HG02759 (cell line): ENCODE measurements around the gene C4orf36.

ENCODE experiments used
- ATAC-seq: cut with Tn5 transposase; IDR thresholded peaks from one replicate; pipeline ENCODE4 v1.9.1; 2021; ENCODE audit warnings: mild to moderate bottlenecking, moderate library complexity; ENCODE audit not compliant: unreplicated experiment

Gene C4orf36

GRCh38 chr4:86870442-86871069 is 21.7 kb downstream of the C4orf36 start:
- ATAC-seq = no peak

- no peak for ATAC-seq
Observed at GRCh38 chr4:86857341-86858052, 34.7 kb downstream of the C4orf36 start.

- ATAC-seq = no peak
Observed at GRCh38 chr4:86856896-86857295, 35.3 kb downstream of the C4orf36 start.

- ATAC-seq = no peak
Observed at GRCh38 chr4:86855572-86855971, 36.6 kb downstream of the C4orf36 start.

DNA sequence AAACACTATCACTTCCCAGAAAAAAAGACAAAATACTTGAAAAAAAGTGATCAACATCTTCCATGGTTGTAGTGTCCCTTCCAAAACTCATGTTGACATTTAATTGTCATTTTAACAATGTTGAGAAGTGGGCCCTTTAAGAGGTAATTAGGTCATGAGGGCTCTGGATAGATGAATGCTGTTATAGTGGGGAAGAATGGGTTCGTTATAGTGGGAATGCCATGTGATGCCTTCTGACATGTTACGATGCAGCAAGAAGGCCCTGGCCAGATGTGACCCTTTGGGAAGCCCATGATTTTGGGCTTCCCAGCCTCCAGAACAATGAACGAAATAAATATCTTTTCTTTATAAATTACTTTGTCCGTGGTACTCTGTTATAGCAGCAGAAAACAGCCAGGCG is 39.0 kb downstream of the C4orf36 start:
- no peak for ATAC-seq

DNA sequence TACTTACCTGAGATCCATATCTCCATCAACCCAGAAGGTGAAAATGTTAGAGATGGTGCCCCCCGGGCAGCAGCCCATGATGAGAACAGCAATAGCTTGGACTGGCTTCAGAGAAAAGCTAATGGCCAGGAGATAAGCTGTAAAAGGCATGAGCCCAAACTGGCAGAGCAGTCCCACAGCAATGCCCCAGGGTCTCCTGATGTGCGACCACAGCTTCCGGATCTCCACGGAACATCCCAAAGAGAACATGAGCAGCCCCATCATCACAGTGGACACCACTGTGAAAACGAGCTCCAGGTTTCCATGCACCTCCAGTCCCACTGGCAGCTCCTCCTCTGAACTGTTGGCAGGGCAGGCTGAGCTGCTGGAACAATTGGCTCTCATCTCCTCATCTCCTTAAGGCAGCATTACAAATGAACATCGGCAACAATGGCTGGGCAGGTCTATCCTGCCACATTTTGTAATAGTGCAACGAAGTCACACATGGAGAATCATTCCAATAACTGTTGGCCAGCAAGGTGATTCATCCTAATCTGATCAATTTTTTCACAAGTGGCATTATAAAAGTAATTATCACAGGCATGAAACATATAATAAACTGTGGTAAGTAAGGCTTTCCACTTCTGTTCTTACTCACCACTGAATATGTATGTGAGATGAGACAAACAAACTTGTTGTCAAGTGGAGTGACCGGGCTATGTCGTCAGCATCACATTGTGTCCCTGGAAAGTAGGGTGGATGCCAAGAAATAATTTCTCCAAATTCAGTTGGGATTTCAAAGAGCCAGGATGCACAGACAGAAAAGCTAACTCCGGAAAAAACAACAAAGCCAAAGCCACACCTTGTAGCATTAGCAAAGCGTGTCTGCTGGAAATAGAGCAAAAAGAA is 43.2 kb downstream of the C4orf36 start, which contains the start of gene SLC10A6:
Gene SLC10A6 (minus strand): TSS at position 653 of the 888 bp plus-strand sequence. CDS start 269 bp downstream, at position 384.
- no peak for ATAC-seq

DNA sequence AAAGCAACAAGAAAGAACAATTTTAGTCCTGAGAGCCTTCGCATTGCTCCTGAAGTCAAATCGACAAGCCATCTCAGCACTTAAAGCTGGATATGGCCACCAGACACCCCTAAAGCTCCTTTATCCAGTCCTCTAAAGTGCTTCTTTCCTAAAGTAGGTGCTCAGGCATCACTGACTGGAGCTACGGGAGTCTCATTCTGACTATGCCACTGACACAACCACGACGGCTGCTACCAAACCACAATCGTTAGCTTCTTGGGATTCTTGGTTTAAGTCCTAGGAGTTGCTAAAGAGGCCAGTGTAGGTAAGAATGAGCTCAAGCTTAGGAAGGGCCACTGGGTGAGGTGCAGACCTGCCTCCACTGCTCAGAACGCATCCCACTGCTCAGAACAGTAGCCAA is 44.1 kb downstream of the C4orf36 start:
- no peak for ATAC-seq

- ATAC-seq = no peak
Observed at GRCh38 chr4:86847571-86847970, 44.7 kb downstream of the C4orf36 start.

GRCh38 chr4:86846921-86847320 is 45.3 kb downstream of the C4orf36 start:
- ATAC-seq = no peak

GRCh38 chr4:86845593-86845992 is 46.6 kb downstream of the C4orf36 start:
- ATAC-seq = no peak

DNA sequence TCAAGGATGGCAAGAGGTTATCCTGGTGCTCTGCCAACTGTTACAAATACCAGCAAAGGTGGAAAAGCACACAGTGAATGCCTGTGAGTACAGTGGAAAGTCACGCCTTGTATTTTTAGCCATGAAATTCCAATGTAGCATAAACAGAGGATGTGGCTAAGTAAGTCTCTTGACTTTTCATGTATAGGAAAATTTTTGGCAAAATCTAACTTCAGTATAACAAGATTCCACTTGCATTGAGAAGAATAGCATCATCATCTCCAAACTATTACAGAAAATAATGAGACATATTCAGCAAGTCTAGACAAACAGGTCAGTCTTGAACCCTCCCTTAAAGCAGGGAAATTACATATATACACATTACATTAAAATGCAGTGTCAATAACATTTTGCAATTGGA is 50.9 kb downstream of the C4orf36 start:
- ATAC-seq = no peak

- ATAC-seq = no peak
Observed at GRCh38 chr4:86840858-86841257, 51.4 kb downstream of the C4orf36 start.

DNA sequence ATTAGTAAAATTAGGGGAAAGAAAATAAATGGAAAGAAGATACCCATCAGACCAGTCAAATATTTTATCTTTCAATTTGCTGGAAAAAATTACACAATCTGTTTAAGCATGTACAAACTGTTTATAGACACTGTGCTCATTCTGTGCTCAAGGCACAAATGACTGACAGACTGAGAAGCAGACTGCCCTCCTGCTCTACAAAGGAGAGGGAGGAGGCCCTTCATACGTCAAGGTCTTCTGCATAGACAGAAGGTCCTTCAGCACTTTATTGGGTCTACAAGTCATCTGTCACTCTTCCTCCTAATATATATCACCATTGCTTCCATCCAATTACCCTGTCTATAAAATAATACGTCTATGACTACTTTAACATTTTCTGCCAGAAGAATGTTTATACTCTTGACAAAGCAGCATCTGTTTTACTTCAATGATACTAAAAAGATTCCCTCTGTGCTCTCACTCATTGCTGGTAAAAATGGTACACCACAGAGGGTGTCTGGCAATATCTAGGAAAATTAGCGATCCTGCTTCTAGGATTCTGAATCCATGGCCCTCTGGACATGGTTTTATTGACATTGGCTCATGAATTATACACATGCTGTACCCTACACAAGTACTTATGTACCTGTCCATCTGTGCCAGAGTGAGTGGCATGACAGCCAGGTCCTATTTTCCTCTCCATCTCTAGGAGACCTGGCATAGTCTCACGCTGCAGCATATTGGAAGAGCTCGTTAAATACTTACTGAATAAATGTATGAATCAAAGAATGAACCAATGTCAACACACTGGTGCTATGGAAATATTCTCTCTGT is 54.3 kb downstream of the C4orf36 start:
- ATAC-seq = no peak

GRCh38 chr4:86835677-86836076 is 56.5 kb downstream of the C4orf36 start:
- no peak for ATAC-seq

DNA sequence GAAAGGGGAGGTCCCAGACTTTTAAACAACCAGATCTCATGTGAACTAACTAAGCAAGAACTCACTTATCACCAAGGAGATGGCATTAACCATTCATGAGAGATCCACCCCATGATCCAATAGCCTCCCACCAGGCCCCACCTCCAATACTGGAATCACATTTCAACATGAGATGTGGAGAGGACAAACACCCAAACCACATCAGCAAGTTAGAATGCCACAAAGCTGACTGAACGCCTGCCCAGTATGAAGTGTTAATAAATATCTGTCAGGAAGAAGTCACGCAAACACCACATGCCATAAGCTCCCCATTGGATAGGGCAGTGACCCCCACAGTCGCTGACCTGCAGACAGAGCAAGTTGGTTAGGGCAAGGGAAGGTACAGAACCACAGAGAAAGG is 57.3 kb downstream of the C4orf36 start:
- ATAC-seq = no peak

- ATAC-seq = no peak
Observed at GRCh38 chr4:86833615-86834014, 58.6 kb downstream of the C4orf36 start.

DNA sequence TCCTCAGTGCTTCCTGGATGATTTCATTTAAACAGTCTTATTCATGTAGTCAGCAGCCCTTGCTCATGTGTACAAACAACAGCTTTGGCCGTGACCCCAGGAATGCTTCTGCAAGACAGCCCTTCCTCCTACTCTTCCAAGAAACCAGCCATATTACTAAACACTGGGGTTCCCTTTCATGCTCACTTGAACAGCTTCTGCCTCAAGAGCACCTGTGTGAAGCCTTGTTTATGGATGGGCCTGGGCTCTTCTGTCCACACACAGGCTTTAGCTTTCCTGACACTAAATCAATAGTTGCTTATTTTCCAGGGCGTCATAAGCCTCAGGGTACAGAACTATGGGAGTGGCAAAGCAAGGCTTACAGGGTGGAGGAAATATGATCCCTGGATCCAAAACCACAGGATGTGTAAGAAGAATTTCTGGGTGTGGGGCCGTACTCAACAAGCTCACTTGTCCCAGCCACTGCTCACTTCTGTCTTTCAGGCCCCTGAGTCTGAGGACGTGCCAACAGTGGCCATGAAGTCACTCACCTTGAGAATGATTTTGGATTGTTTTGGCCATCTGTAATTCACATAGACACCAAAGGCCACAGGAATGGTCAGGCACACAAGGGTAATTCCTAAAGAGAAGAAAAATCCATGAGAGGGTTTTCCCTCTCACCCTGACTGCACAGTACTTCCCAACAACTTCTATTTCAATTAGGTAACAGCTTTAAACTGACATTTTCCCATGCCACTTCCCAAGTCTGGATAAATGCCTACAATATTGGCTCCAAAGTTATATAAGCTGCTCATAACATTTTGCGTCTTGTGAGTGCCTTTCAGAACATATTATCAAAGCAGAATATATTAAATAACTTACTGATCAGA is 60.7 kb downstream of the C4orf36 start:
- no peak for ATAC-seq
